Activated T-cell treated with anti-CD3 and anti-CD28 coated beads, Interleukin-2, amount 50 U/mL, for 72 hours (primary cell): ENCODE data around the gene CTNNA2. TPM values are rescaled to one million over a fixed set of nuclear protein-coding genes. Genes with fewer than 3 reads are reported as not detected.

Experiments used
- ATAC-seq, 2 donors: fragments of 150-1000 bp; cut with Tn5 transposase; replicated peaks in 1 of 2; 2 replicates each; pipeline ENCODE4 v1.10.0; 2021; ENCODE audit warnings: moderate library complexity in 2 of 2, mild to moderate bottlenecking in 1 of 2
- DNase-seq, 2 donors: peaks; one replicate each; pipeline ENCODE4 v3.0.0; 2021 to 2022; ENCODE audit warnings: mixed read lengths in 1 of 2
- H3K27ac Mint-ChIP-seq: one replicate; pipeline ENCODE4 v1.8.0; 2022; ENCODE audit warnings: mild to moderate bottlenecking, moderate library complexity, mixed read lengths
- H3K27me3 Mint-ChIP-seq: one replicate; pipeline ENCODE4 v1.8.0; 2022; ENCODE audit warnings: low read depth, mixed read lengths
- H3K36me3 Mint-ChIP-seq, 2 donors: one replicate each; pipeline ENCODE4 v1.8.0; 2022; ENCODE audit warnings: mixed read lengths in 2 of 2, mild to moderate bottlenecking in 1 of 2; ENCODE audit not compliant: insufficient read depth in 2 of 2
- H3K4me1 Mint-ChIP-seq: one replicate; pipeline ENCODE4 v1.8.0; 2022; ENCODE audit warnings: low read depth, mixed read lengths
- H3K4me3 Mint-ChIP-seq, 2 donors: one replicate each; pipeline ENCODE4 v1.8.0; 2022; ENCODE audit warnings: mild to moderate bottlenecking in 2 of 2, mixed read lengths in 2 of 2, moderate library complexity in 2 of 2
- H3K9me3 Mint-ChIP-seq, 2 donors: one replicate each; pipeline ENCODE4 v1.8.0; 2022; ENCODE audit warnings: mixed read lengths in 2 of 2
- total RNA-seq, 2 donors: library from RNA; stranded (reverse); gene quantifications; one replicate each; pipeline ENCODE4 v1.2.3, GENCODE V29; 2022

Gene CTNNA2
- total RNA-seq, 2 donors from 2014 or later: not detected

- no peak for ATAC-seq
- Mint-ChIP-seq H3K4me1 (no peaks in the 10 kb centered on the region), H3K9me3 (peaks cover 0 to 2% of the 10 kb centered on the region in 2 donors), H3K27me3 (no peaks in the 10 kb centered on the region), H3K36me3 (no peaks in the 10 kb centered on the region), H3K4me3 (no peak overlapping the region), H3K27ac (no peak overlapping the region)
- DNase-seq: no peak
Measured at GRCh38 chr2:79578952-79579351, 66.1 kb downstream of the CTNNA2 start.

DNA sequence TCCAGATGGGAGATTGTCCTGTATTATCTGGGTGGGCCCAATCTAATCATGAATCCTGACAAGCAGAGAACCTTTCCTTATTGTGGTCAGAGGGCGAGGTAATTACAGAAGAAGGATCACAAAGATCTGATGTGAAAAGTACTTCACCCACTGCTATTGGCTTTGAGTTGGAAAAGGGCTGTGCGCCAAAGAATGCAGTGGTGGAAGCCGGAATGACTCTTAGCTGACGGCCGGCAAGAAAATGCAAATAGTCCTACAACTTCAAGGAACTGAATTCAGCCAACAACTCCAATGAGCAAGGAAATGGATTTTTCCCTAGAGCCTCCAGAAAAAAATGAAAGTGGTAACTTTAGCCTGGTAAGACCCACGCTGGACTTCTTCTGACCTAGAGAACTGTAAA is 67.3 kb downstream of the CTNNA2 start:
- ATAC-seq (no peak), DNase-seq (no peak)
- Mint-ChIP-seq H3K9me3 (peaks cover 2% of the 10 kb centered on the region in 2 donors), H3K4me1 (no peaks in the 10 kb centered on the region), H3K27ac (no peak overlapping the region), H3K36me3 (no peaks in the 10 kb centered on the region), H3K27me3 (no peaks in the 10 kb centered on the region), H3K4me3 (no peak overlapping the region)

DNA sequence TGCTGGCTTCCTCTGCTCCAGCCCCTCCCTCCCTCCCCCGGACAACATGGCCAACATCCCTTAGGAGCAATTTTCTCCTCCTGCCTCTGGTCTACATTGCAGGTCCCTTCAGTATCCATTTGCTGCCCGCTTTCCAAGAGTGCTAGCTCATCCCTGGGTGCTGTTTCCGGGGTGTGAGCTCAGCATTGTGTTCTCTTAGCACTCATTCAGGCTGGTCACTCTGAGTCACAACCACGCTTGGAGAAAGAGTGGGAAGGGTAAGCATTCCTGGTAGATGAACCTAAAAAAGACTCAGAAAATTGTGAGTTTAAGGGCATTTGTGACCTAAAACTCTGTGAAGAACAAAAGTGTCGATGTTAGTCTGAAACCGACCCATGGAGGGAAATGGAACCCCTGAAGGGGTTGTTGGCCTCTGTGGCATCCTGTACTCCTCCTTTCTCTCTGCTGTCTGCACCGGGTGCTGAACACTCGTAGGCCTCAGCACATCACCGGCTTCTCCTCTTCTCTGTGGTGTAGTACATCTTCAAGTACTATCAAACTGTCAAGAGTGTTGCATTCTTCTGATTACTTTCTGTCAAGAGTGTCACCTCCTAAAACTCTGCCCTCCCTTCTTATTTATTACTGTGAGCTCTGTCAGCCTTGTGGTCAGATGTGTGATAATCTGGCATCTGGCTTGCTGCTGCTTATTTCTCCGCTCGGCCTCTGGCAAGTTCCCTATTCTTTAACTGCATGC is 73.0 kb downstream of the CTNNA2 start:
- H3K36me3 Mint-ChIP-seq: peaks cover 0 to 6% of the 10 kb centered on the region in 2 donors
- H3K4me3 Mint-ChIP-seq: no peak overlapping the region
- peaks cover 3 to 10% of the 10 kb centered on the region in 2 donors for H3K9me3 Mint-ChIP-seq
- H3K4me1 Mint-ChIP-seq: no peaks in the 10 kb centered on the region
- DNase-seq: no peak
- H3K27ac Mint-ChIP-seq: no peak overlapping the region
- no peak for ATAC-seq
- H3K27me3 Mint-ChIP-seq: no peaks in the 10 kb centered on the region

DNA sequence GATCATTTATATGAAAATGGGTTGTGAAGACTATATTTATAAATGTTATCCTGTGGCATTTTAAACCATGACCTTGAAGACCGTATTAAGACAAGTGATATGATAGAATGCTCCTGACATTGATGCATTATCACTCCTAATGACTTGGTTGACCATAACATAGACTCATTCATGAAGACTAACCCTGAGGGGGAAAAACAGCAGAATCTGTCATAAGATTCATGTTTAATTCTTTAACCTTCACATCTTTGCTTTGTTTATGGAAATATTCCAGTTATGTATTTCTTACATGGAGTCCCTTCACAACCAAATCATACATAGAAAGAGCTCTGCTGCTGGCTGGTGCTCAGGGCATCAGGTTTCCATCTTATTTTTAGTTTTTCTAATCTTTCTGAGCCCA is 78.4 kb downstream of the CTNNA2 start:
- no peaks in the 10 kb centered on the region for H3K27me3 Mint-ChIP-seq
- DNase-seq (no peak), ATAC-seq (no peak)
- no peak overlapping the region for H3K4me3 Mint-ChIP-seq
- no peak overlapping the region for H3K27ac Mint-ChIP-seq
- no peaks in the 10 kb centered on the region for H3K4me1 Mint-ChIP-seq
- H3K36me3 Mint-ChIP-seq: peaks cover 0 to 2% of the 10 kb centered on the region in 2 donors
- peaks cover 2 to 8% of the 10 kb centered on the region in 2 donors for H3K9me3 Mint-ChIP-seq

DNA sequence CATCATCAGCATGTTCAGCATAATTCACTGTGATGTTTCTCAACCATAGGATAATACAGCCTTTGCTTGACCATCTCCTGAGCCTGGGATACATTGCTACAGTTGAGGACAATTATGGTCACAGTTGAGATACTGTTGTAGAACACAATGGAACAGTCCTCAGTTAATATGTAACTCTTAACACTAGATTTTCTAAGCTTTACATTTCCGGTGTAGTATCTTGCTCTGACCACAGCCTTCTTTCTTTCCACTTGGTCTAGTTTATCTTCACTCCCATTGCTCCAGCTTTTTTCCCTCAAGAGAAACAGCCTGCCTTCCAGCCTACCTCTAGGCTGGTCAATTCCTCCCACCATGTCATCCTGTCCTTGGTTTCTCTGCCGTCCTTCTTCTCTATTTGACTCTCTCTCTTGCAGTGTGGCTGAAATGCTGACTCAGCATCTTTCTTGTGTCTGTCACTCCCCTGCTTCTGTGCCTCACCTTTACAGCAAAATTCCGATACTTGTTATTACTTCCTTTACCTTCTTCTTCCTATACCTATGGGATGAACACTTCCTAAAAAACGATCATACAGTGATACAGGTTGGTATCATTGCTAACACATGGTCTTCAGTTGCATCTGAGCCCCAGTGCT is 80.5 kb downstream of the CTNNA2 start:
- H3K27me3 Mint-ChIP-seq: no peaks in the 10 kb centered on the region
- H3K9me3 Mint-ChIP-seq: peaks cover 2 to 5% of the 10 kb centered on the region in 2 donors
- H3K4me3 Mint-ChIP-seq: no peak overlapping the region
- ATAC-seq (no peak), DNase-seq (no peak)
- H3K27ac Mint-ChIP-seq: no peak overlapping the region
- no peaks in the 10 kb centered on the region for H3K36me3 Mint-ChIP-seq
- no peaks in the 10 kb centered on the region for H3K4me1 Mint-ChIP-seq

- Mint-ChIP-seq H3K4me3 (no peak overlapping the region), H3K27me3 (no peaks in the 10 kb centered on the region), H3K9me3 (peaks cover 2% of the 10 kb centered on the region in 2 donors), H3K27ac (no peak overlapping the region), H3K36me3 (no peaks in the 10 kb centered on the region), H3K4me1 (no peaks in the 10 kb centered on the region)
- ATAC-seq (no peak), DNase-seq (no peak)
Measured at GRCh38 chr2:79596403-79596802, 83.6 kb downstream of the CTNNA2 start.

DNA sequence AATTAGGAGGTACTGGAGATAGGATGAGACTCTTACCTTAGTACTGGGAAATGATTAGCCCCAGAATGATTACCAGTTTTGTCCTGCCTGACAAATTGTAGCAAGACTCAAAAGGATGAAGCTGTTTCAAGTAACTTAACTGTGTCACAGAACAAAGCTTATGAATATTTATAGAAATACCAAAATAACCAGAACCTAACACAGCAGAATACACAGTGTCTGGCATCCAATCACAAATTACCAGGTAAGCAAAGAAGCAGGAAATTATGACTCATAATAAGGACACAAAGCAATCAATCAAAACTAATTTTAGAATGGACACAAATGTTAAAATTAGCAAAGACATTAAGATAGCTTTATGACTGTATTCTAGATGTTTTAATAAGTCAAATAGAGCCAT is 91.9 kb downstream of the CTNNA2 start:
- Mint-ChIP-seq H3K4me3 (no peak overlapping the region), H3K27ac (no peak overlapping the region), H3K36me3 (no peaks in the 10 kb centered on the region), H3K4me1 (no peaks in the 10 kb centered on the region), H3K27me3 (no peaks in the 10 kb centered on the region), H3K9me3 (peaks cover 8 to 9% of the 10 kb centered on the region in 2 donors)
- DNase-seq: no peak
- ATAC-seq: no peak

DNA sequence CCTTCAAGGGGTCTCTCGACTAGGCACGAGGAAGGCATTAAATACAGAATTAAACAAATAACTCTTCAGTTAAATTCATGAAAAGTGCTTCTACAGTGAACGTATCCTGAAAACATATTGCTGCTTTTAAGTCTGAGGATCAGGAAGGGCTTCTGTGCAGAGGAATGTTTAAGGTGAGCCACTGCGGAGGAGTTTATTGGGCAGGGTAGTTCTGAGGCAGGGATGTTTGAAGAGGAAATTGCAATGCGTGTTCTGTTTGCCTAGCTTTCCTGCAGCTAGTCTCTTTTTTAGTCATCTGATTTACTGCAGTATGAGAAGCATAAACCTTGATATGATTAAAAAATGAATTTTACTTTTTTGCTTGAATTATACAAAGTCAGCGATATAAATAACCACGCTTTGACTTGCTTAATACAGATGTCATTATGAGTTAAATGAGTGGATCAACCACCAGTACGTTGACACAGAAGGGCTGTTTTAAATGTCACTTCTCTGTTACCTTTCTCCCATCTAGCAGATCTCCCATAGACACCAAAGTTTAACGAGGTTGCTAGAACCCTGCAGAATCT is 98.7 kb downstream of the CTNNA2 start:
- Mint-ChIP-seq H3K27ac (no peak overlapping the region), H3K27me3 (no peaks in the 10 kb centered on the region), H3K36me3 (no peaks in the 10 kb centered on the region), H3K4me3 (no peak overlapping the region), H3K4me1 (no peaks in the 10 kb centered on the region), H3K9me3 (peaks cover 0 to 2% of the 10 kb centered on the region in 2 donors)
- ATAC-seq: no peak
- DNase-seq: no peak

DNA sequence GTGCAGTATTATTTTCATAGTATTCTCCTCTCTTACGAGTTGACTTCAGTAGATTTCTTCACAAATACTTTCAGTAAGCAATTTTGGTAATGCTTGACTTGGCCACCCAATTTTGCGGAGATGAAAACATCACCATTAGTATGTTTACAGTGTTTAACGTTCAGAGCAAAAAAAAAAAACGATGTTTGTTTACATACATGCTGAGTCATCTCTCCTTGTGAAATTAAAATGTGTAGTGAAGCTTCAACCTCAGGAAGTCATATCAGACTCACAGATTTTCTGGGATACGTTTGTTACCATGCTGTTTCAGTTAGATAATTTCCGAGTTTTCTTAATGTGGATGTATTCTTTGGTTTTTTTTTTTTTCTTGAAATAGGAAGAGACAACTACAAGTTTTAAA is 100.1 kb downstream of the CTNNA2 start:
- Mint-ChIP-seq H3K4me1 (no peaks in the 10 kb centered on the region), H3K4me3 (no peak overlapping the region), H3K9me3 (peaks cover 3% of the 10 kb centered on the region in 2 donors), H3K27me3 (no peaks in the 10 kb centered on the region), H3K36me3 (peaks cover 0 to 4% of the 10 kb centered on the region in 2 donors), H3K27ac (no peak overlapping the region)
- DNase-seq: no peak
- no peak for ATAC-seq

DNA sequence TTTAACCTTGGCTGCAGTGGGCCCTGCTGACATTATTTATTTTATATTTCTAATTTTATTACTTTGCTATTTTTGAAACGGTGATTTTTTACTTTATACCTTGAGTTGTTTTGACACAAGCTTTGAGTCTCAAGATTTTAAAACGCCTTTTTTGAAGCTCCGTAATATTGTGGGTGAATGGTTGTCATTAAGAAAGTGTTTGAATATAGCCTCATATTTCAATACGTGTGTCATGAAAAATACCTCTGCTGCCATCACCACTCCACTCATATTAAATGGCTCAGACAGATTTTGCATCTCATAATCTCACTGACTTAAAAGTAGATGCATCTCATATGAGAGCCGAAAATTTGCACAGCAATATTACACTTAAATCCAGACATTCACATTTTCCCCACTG is 106.6 kb downstream of the CTNNA2 start:
- no peak overlapping the region for H3K27ac Mint-ChIP-seq
- peaks cover 3 to 4% of the 10 kb centered on the region in 2 donors for H3K36me3 Mint-ChIP-seq
- no peak overlapping the region for H3K4me3 Mint-ChIP-seq
- H3K9me3 Mint-ChIP-seq: peaks cover 6 to 9% of the 10 kb centered on the region in 2 donors
- H3K4me1 Mint-ChIP-seq: no peaks in the 10 kb centered on the region
- ATAC-seq: no peak
- no peaks in the 10 kb centered on the region for H3K27me3 Mint-ChIP-seq
- no peak for DNase-seq

GRCh38 chr2:79619976-79620375 is 107.1 kb downstream of the CTNNA2 start:
- DNase-seq (no peak), ATAC-seq (no peak)
- no peaks in the 10 kb centered on the region for H3K27me3 Mint-ChIP-seq
- peaks cover 6 to 9% of the 10 kb centered on the region in 2 donors for H3K9me3 Mint-ChIP-seq
- H3K27ac Mint-ChIP-seq: no peak overlapping the region
- no peaks in the 10 kb centered on the region for H3K4me1 Mint-ChIP-seq
- H3K36me3 Mint-ChIP-seq: peaks cover 3 to 4% of the 10 kb centered on the region in 2 donors
- H3K4me3 Mint-ChIP-seq: no peak overlapping the region

DNA sequence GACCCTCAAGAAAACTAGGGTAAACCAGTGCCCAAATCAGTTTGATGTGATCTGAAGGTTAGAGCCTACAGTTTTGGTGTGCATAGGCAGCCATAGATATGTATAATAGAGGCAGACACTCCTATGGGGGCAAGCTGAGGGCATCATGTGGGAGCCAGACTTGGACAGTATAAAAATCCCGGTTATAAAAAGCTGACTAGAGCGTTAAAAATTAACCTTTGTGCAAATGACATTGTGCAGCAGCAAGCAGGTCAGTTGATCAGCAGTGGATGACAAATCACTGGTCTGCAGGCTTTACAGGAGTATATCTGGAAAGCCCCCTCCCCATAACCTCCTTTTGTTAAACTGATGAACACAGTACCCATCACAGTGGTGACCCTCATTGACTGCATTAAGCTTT is 107.8 kb downstream of the CTNNA2 start:
- ATAC-seq (no peak), DNase-seq (no peak)
- Mint-ChIP-seq H3K4me1 (no peaks in the 10 kb centered on the region), H3K9me3 (peaks cover 6 to 9% of the 10 kb centered on the region in 2 donors), H3K27me3 (no peaks in the 10 kb centered on the region), H3K4me3 (no peak overlapping the region), H3K36me3 (peaks cover 3 to 4% of the 10 kb centered on the region in 2 donors), H3K27ac (no peak overlapping the region)

DNA sequence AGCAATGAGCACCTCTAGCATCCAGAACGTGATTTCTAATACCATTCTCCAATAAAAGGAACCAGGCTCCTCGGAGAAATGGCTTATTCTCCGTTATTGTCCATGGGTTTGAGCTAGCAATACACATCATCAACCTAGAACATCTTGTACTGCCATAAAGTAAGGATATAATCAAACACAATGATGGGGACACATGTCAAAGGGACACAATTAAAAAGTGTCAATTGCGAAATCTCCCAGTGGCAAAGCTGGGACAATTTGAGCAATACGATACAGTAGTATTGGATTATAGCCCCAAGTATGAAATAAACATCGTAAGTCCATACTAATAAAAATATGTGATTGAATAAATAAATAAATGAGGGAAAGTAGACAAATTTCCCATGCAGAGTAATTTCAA is 108.4 kb downstream of the CTNNA2 start:
- H3K9me3 Mint-ChIP-seq: peaks cover 6 to 9% of the 10 kb centered on the region in 2 donors
- H3K27ac Mint-ChIP-seq: no peak overlapping the region
- H3K36me3 Mint-ChIP-seq: peaks cover 3 to 5% of the 10 kb centered on the region in 2 donors
- H3K4me3 Mint-ChIP-seq: no peak overlapping the region
- H3K27me3 Mint-ChIP-seq: no peaks in the 10 kb centered on the region
- H3K4me1 Mint-ChIP-seq: no peaks in the 10 kb centered on the region
- ATAC-seq (no peak), DNase-seq (no peak)
